Heart right ventricle (tissue), 16 donors: ENCODE results near the gene CXorf58. TPM values are rescaled to one million over a fixed set of nuclear protein-coding genes. Genes with fewer than 3 reads are reported as not detected.

Experiments
- ATAC-seq, 8 donors: fragments of 200-7000 bp; cut with Tn5 transposase; one replicate each; pipeline ENCODE4 v1.9.1; 2020; ENCODE audit warnings: mild to moderate bottlenecking in 8 of 8, moderate library complexity in 8 of 8, moderate number of reproducible peaks in 1 of 8
- DNase-seq, 2 donors: peaks; one replicate each; pipeline ENCODE4 v3.0.0-alpha.2; 2020
- H3K27ac ChIP-seq, 10 donors: fragments of 200-600 bp; sonication (generic) in 2 of 10; one replicate each; pipeline versions ENCODE4 v1.5.0 to v1.8.0; 2020 to 2022; ENCODE audit warnings: mild to moderate bottlenecking in 3 of 10
- H3K27me3 ChIP-seq, 7 donors: fragments of 200-600 bp; one replicate each; pipeline ENCODE4 v1.8.0; 2021 to 2022; ENCODE audit warnings: mild to moderate bottlenecking in 2 of 7
- H3K36me3 ChIP-seq, 9 donors: fragments of 200-600 bp; sonication (generic) in 1 of 9; one replicate each; pipeline versions ENCODE4 v1.5.0 to v1.8.0; 2020 to 2022; ENCODE audit warnings: mild to moderate bottlenecking in 2 of 9
- H3K4me1 ChIP-seq, 9 donors: fragments of 200-600 bp; sonication (generic) in 1 of 9; one replicate each; pipeline versions ENCODE4 v1.5.0 to v1.8.0; 2020 to 2022; ENCODE audit warnings: mild to moderate bottlenecking in 4 of 9
- H3K4me3 ChIP-seq, 10 donors: fragments of 200-600 bp; sonication (generic) in 2 of 10; one replicate each; pipeline versions ENCODE4 v1.5.0 to v1.8.0; 2020 to 2022; ENCODE audit warnings: mild to moderate bottlenecking in 7 of 10, moderate library complexity in 2 of 10
- H3K9me3 ChIP-seq, 11 donors: fragments of 200-600 bp in 10 of 11; sonication (generic) in 2 of 11; one replicate each; pipeline versions ENCODE4 v1.5.0 to v1.8.0; 2013 to 2022; ENCODE audit warnings: mild to moderate bottlenecking in 2 of 11, control low read depth in 1 of 11, moderate library complexity in 1 of 11
- WGBS, 2 donors: extraction: QIAGEN DNeasy Blood & Tissue Kit; methylation state at CpG; one replicate each; pipeline ENCODE4 v1.1.7; 2013; ENCODE audit warnings: inconsistent platforms in 1 of 2; 5-methylcytosine and 5-hydroxymethylcytosine counted together
- intact Hi-C, 10 donors: fragments of 100-400 bp; cut with DNase I; formaldehyde crosslinking; loops; one replicate each; pipeline versions ENCODE4 v1.11.1 to v1.14.2; 2022
- polyA plus RNA-seq, 2 donors: library from polyadenylated mRNA; stranded (reverse); fragments of 200-250 nt; gene quantifications; one replicate each; pipeline ENCODE4 v1.2.3, GENCODE V29; 2013
- total RNA-seq, 10 donors: library from RNA; stranded (reverse); fragmentation: NEBNext Ultra II Directional in 3 of 10; extraction: Animal tissue kit (Norgen Biotek cat#: 25700) in 3 of 10; gene quantifications; one replicate each; pipeline versions ENCODE4 v1.2.1 to v1.2.4, GENCODE V29; 2021 to 2023
- TF ChIP-seq, protein P1 (sequence below), 9 donors: fragments of 200-600 bp; sonication (generic) in 2 of 9; IDR thresholded peaks; one replicate each; pipeline versions ENCODE4 v1.5.0 to v1.8.0; 2021 to 2022; ENCODE audit warnings: antibody characterized with exemption in 9 of 9, mild to moderate bottlenecking in 5 of 9, moderate library complexity in 1 of 9
- donor health status: Arrhythmogenic right ventricular cardiomyopathy.
- donor health status: ischemic (EF 13 %, LVEDD 7.1; RV severe dilation, severe dysfunction).
- donor health status: healthy with polysubstance abuse.
- donor health status: DM: no; HTN: yes; CAD: no.
- donor health status: DM: no; HTN: no; CAD: no.
- donor health status: ischemic (EF 25% LVEDD 6.9; RV normal size, moderate dysfunction).
- donor health status: ischemic (EF 25% LVEDD 5.7; RV mildly dilated, moderate dysfunction).
- donor health status: healthy.
- donor health status: DM: yes; HTN: yes; CAD: no.
- donor health status: Ischemic cardiomyopathy.
- donor health status: ischemic (EF 35%, LVEDD 5.7; RV mildly dilated, moderate dysfunction).
- donor health status: nonischemic (EF 11% LVEDD 7.7; RV severe dilation, severe dysfunction).
- donor health status: DM: yes; HTN: yes; CAD: no.
- donor health status: PGD.
- donor health status: ischemic (EF 29% LVEDD 5.4; RV normal size, mild dysfunction).
- donor health status: nonischemic (EF 23%, LVEDD 6.1; RV moderate dilation, normal function).

CXorf58 gene
- total and polyA plus RNA-seq, 12 donors: 0.09 to 1.1 (median 0.30) TPM; not detected in 2

DNA sequence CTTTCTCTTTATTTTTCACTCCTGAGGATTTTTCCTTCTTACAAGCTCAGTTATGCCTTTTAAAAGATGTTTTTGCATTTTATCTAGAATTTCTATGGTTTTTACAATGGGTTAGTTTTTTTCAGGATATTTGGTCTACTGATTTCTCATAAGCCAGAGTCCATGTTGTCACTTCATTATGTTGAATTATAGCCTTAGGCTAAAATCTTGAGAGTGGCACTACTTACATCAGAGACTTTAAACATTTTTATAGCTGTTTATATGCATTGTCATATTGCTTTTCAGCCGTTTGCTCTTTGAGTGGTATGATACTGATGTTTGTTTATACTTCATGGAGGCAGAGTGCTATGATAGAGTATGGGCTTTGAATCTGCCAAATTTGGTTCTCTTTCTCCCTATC, 36.4 kb downstream of the CXorf58 start:
- Histone ChIP-seq H3K4me1 (no peaks in the 10 kb centered on the region), H3K4me3 (no peak overlapping the region), H3K27me3 (peaks cover 0 to 81% (median 0%) of the 10 kb centered on the region in 7 donors), H3K36me3 (no peaks in the 10 kb centered on the region), H3K27ac (no peak overlapping the region), H3K9me3 (no peaks in the 10 kb centered on the region)
- DNase-seq (no peak), ATAC-seq (no peak)
- 65 to 66% methylated on average over 1 of the region's 1 CpG for WGBS, 2 donors
- intact Hi-C loops: no loop called here
- TF ChIP-seq, protein P1, sequence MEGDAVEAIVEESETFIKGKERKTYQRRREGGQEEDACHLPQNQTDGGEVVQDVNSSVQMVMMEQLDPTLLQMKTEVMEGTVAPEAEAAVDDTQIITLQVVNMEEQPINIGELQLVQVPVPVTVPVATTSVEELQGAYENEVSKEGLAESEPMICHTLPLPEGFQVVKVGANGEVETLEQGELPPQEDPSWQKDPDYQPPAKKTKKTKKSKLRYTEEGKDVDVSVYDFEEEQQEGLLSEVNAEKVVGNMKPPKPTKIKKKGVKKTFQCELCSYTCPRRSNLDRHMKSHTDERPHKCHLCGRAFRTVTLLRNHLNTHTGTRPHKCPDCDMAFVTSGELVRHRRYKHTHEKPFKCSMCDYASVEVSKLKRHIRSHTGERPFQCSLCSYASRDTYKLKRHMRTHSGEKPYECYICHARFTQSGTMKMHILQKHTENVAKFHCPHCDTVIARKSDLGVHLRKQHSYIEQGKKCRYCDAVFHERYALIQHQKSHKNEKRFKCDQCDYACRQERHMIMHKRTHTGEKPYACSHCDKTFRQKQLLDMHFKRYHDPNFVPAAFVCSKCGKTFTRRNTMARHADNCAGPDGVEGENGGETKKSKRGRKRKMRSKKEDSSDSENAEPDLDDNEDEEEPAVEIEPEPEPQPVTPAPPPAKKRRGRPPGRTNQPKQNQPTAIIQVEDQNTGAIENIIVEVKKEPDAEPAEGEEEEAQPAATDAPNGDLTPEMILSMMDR (IDR thresholded peaks at IDR 0.05): no peak

- ATAC-seq (no peak), DNase-seq (no peak)
- intact Hi-C loops: no loop called here
- Histone ChIP-seq H3K9me3 (no peaks in the 10 kb centered on the region), H3K27me3 (peaks cover 0 to 79% (median 0%) of the 10 kb centered on the region in 7 donors), H3K27ac (no peak overlapping the region), H3K4me1 (no peaks in the 10 kb centered on the region), H3K36me3 (no peaks in the 10 kb centered on the region), H3K4me3 (no peak overlapping the region)
- TF ChIP-seq, protein P1 (IDR thresholded peaks at IDR 0.05): no peak
- 74 to 86% methylated on average over 1 of the region's 1 CpG for WGBS, 2 donors
Observed at GRCh38 chrX:23945206-23945605, 37.4 kb downstream of the CXorf58 start.

DNA sequence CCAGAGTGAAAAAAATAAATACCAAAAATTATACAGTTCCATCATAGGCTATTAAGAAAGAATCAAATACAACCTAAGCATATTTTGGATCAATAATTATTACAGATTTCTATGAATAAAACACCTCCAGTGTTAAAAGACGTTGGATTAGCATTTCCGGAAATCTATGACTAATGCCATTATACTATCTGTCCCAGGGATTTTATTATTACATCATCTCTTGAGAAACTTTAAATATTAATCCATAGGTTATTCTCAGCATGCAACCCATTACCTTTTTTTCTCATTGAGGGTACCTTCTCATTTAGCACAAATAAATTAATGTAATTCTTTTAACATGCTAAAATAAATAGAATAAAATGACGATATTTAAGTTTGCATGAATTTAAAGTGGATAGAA, 44.6 kb downstream of the CXorf58 start:
- Histone ChIP-seq H3K4me3 (peak overlapping the region in 1 of 10 donors; percentile 25), H3K27me3 (peaks cover 0 to 55% (median 0%) of the 10 kb centered on the region in 7 donors), H3K4me1 (peaks cover 0 to 8% (median 0%) of the 10 kb centered on the region in 9 donors), H3K36me3 (no peaks in the 10 kb centered on the region), H3K9me3 (no peaks in the 10 kb centered on the region), H3K27ac (peak overlapping the region in 1 of 10 donors; percentile 64)
- DNase-seq: no peak
- intact Hi-C loops: no loop called here
- no peak for ATAC-seq
- TF ChIP-seq, protein P1 (IDR thresholded peaks at IDR 0.05): no peak
- WGBS, 2 donors: 67 to 79% methylated on average over 3 of the region's 3 CpGs

- H3K4me1 ChIP-seq: peaks cover 0 to 8% (median 0%) of the 10 kb centered on the region in 9 donors
- peak overlapping the region in 1 of 10 donors; percentile 64 for H3K27ac ChIP-seq
- WGBS, 2 donors: 48 to 49% methylated on average over 9 of the region's 9 CpGs
- DNase-seq: no peak
- ATAC-seq: no peak
- H3K36me3 ChIP-seq: no peaks in the 10 kb centered on the region
- H3K27me3 ChIP-seq: peaks cover 0 to 55% (median 0%) of the 10 kb centered on the region in 7 donors
- intact Hi-C loops: no loop called here
- TF ChIP-seq, protein P1 (IDR thresholded peaks at IDR 0.05): no peak
- peak overlapping the region in 2 of 10 donors; percentile 2 to 25 for H3K4me3 ChIP-seq
- H3K9me3 ChIP-seq: no peaks in the 10 kb centered on the region
Observed at GRCh38 chrX:23952984-23953907, 45.4 kb downstream of the CXorf58 start.
